Measurements from ENCODE around the gene PHACTR3. TPM values are rescaled to one million over a fixed set of nuclear protein-coding genes. Genes with fewer than 3 reads are reported as not detected.
A peak's percentile ranks its signal among the peaks of the same experiment; 100 is the strongest.

PHACTR3 gene
- total RNA-seq, 1 donor from 2014 or later, result 22.3 TPM

GRCh38 chr20:59566631-59567524, 37.5 kb upstream of the PHACTR3 start:
- H3K27me3 Mint-ChIP-seq (ENCODE audit: low read depth), result peaks cover 61% of the 10 kb centered on the region
- H3K4me1 Mint-ChIP-seq, result peaks cover 2% of the 10 kb centered on the region
- H3K27ac Mint-ChIP-seq (ENCODE audit: unreplicated experiment), result no peak overlapping the region

GRCh38 chr20:59567585-59568508, 36.5 kb upstream of the PHACTR3 start:
- Mint-ChIP-seq H3K27ac (ENCODE audit: unreplicated experiment) (peak overlapping the region; percentile 6), H3K4me3 (no peak overlapping the region), H3K36me3 (ENCODE audit: low read depth) (no peaks in the 10 kb centered on the region), H3K27me3 (ENCODE audit: low read depth) (peaks cover 54% of the 10 kb centered on the region), H3K4me1 (peaks cover 6% of the 10 kb centered on the region), H3K9me3 (no peaks in the 10 kb centered on the region)
- TF ChIP-seq, protein P1, sequence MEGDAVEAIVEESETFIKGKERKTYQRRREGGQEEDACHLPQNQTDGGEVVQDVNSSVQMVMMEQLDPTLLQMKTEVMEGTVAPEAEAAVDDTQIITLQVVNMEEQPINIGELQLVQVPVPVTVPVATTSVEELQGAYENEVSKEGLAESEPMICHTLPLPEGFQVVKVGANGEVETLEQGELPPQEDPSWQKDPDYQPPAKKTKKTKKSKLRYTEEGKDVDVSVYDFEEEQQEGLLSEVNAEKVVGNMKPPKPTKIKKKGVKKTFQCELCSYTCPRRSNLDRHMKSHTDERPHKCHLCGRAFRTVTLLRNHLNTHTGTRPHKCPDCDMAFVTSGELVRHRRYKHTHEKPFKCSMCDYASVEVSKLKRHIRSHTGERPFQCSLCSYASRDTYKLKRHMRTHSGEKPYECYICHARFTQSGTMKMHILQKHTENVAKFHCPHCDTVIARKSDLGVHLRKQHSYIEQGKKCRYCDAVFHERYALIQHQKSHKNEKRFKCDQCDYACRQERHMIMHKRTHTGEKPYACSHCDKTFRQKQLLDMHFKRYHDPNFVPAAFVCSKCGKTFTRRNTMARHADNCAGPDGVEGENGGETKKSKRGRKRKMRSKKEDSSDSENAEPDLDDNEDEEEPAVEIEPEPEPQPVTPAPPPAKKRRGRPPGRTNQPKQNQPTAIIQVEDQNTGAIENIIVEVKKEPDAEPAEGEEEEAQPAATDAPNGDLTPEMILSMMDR (conservative IDR thresholded peaks at IDR 0.05), result no peak
- DNase-seq (ENCODE audit: low read depth, low spot score), result no peak

More at GRCh38 chr20:59566631-59567524, 37.5 kb upstream of the PHACTR3 start:
- H3K36me3 Mint-ChIP-seq (ENCODE audit: low read depth), result no peaks in the 10 kb centered on the region
- no peaks in the 10 kb centered on the region for H3K9me3 Mint-ChIP-seq
- TF ChIP-seq, protein P1 (conservative IDR thresholded peaks at IDR 0.05), result no peak
- no peak overlapping the region for H3K4me3 Mint-ChIP-seq
- DNase-seq (ENCODE audit: low read depth, low spot score), result no peak

DNA sequence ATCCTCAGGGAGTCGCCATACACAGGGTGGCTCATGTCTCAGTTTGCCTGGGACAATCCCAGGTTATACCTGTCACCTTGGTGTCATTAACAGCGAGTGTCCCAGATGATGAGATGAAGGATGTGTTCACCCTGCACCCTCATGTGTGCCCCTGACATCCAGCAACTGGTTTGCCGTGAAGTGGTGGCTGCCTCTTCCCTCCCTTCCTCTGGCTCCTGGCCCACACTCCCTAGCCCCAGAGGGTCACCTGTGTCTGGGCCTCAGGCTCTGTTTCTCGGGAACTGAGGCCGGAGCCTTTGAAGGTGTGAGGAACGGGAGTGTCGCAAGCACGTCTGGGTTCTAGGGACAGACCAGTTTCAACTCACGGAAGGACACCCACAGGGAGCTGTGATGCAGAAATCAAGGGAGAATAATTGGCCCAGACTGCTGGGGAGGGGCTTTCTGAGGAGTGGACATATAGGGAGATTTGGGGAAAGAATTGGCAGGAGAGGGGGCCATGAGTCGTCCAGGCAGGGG, 35.8 kb upstream of the PHACTR3 start:
- TF ChIP-seq, protein P1 (conservative IDR thresholded peaks at IDR 0.05), result no peak
- H3K4me3 Mint-ChIP-seq, result no peak overlapping the region
- DNase-seq (ENCODE audit: low read depth, low spot score), result no peak
- no peaks in the 10 kb centered on the region for H3K36me3 Mint-ChIP-seq (ENCODE audit: low read depth)
- H3K27ac Mint-ChIP-seq (ENCODE audit: unreplicated experiment), result no peak overlapping the region
- no peaks in the 10 kb centered on the region for H3K9me3 Mint-ChIP-seq
- peaks cover 54% of the 10 kb centered on the region for H3K27me3 Mint-ChIP-seq (ENCODE audit: low read depth)
- peaks cover 6% of the 10 kb centered on the region for H3K4me1 Mint-ChIP-seq

GRCh38 chr20:59569305-59569704, 35.0 kb upstream of the PHACTR3 start:
- no peaks in the 10 kb centered on the region for H3K9me3 Mint-ChIP-seq
- no peak overlapping the region for H3K27ac Mint-ChIP-seq (ENCODE audit: unreplicated experiment)
- peaks cover 50% of the 10 kb centered on the region for H3K27me3 Mint-ChIP-seq (ENCODE audit: low read depth)
- TF ChIP-seq, protein P1 (conservative IDR thresholded peaks at IDR 0.05), result no peak
- H3K36me3 Mint-ChIP-seq (ENCODE audit: low read depth), result no peaks in the 10 kb centered on the region
- H3K4me1 Mint-ChIP-seq, result peaks cover 6% of the 10 kb centered on the region
- no peak overlapping the region for H3K4me3 Mint-ChIP-seq
- DNase-seq (ENCODE audit: low read depth, low spot score), result no peak

- H3K4me3 Mint-ChIP-seq, result peak overlapping the region; percentile 20
- no peak for DNase-seq (ENCODE audit: low read depth, low spot score)
These were observed 33.2 kb upstream of the PHACTR3 start for GRCh38 chr20:59571151-59571550.

More at GRCh38 chr20:59571151-59571550, 33.2 kb upstream of the PHACTR3 start:
- Mint-ChIP-seq H3K4me1 (peaks cover 6% of the 10 kb centered on the region), H3K27ac (ENCODE audit: unreplicated experiment) (no peak overlapping the region), H3K27me3 (ENCODE audit: low read depth) (peaks cover 67% of the 10 kb centered on the region), H3K9me3 (no peaks in the 10 kb centered on the region), H3K36me3 (ENCODE audit: low read depth) (no peaks in the 10 kb centered on the region)
- TF ChIP-seq, protein P1 (conservative IDR thresholded peaks at IDR 0.05), result no peak
